Ovary (tissue), 3 donors: Measurements from ENCODE around the gene NUCB1.

ENCODE experiments used
- POLR2A ChIP-seq: fragments of 450-650 bp; IDR thresholded peaks from one replicate; pipeline ENCODE4 v1.6.1; 2017; ENCODE audit warnings: antibody characterized with exemption, mild to moderate bottlenecking, moderate library complexity
- TF ChIP-seq, protein P1 (sequence below), 3 donors: fragments of 450-650 bp in 2 of 3; fragments of 200-600 bp in 1 of 3; IDR thresholded peaks; one replicate each; pipeline versions ENCODE4 v1.5.1 to v1.8.0; 2016 to 2022; ENCODE audit warnings: antibody characterized with exemption in 3 of 3, mild to moderate bottlenecking in 1 of 3
- donor health status: DM: no; HTN: no; CAD: no.

DNA sequence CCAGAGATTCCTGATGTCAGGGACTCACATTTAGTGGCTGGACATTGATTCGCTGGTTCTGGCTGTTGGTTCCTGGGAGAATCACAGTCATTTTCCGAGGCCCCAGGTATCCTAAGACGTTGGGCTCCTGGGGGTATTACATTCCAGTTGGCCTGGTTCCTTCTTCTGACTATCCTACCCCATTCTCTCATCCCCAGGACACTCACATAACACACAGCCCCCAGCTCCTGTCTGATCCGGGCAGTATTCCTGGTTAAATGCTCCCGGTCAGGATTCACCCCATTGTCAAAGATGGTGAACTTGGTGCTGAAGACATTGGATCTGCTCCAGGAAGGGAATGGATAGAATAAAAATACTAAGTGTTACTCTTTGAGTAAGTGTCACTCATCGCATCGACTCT, 16.4 kb upstream of the NUCB1 start:
- no peak for TF ChIP-seq POLR2A
- TF ChIP-seq, protein P1, sequence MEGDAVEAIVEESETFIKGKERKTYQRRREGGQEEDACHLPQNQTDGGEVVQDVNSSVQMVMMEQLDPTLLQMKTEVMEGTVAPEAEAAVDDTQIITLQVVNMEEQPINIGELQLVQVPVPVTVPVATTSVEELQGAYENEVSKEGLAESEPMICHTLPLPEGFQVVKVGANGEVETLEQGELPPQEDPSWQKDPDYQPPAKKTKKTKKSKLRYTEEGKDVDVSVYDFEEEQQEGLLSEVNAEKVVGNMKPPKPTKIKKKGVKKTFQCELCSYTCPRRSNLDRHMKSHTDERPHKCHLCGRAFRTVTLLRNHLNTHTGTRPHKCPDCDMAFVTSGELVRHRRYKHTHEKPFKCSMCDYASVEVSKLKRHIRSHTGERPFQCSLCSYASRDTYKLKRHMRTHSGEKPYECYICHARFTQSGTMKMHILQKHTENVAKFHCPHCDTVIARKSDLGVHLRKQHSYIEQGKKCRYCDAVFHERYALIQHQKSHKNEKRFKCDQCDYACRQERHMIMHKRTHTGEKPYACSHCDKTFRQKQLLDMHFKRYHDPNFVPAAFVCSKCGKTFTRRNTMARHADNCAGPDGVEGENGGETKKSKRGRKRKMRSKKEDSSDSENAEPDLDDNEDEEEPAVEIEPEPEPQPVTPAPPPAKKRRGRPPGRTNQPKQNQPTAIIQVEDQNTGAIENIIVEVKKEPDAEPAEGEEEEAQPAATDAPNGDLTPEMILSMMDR (IDR thresholded peaks at IDR 0.05) = no peak
